ENCODE data around the gene FAM120B. TPM values are rescaled to one million over a fixed set of nuclear protein-coding genes. Genes with fewer than 3 reads are reported as not detected.

Gene FAM120B
- total and polyA plus RNA-seq, 4 donors, result 5.5 to 38.5 (median 20.4) TPM

GRCh38 chr6:170293341-170294231, 13.0 kb upstream of the FAM120B start:
- intact Hi-C loops (cut with DNase I), result loop anchor here (2.0 to 10.0 kb wide), 4 partner anchors 129 to 463 kb away; no protein-coding TSS in a partner anchor
- no peak overlapping the region for H3K27ac ChIP-seq (ENCODE audit: low read depth in 1 of 2, low read length in 2 of 2)
- H3K4me3 ChIP-seq (ENCODE audit: low read length in 2 of 2), result no peak overlapping the region
- H3K27me3 ChIP-seq (ENCODE audit: control insufficient read depth in 1 of 2, insufficient read depth in 2 of 2, low read length in 1 of 2), result no peaks in the 10 kb centered on the region
- DNase-seq (no peak), ATAC-seq (ENCODE audit: low FRiP score) (no peak)
- H3K4me1 ChIP-seq (ENCODE audit: control insufficient read depth in 1 of 2, insufficient read depth in 2 of 2, low read length in 2 of 2), result no peaks in the 10 kb centered on the region
- no peaks in the 10 kb centered on the region for H3K36me3 ChIP-seq (ENCODE audit: control insufficient read depth in 1 of 2, insufficient read depth in 2 of 2, low read length in 1 of 2)
- H3K9me3 ChIP-seq (ENCODE audit: control insufficient read depth, low read length), result no peaks in the 10 kb centered on the region
- 14 to 19% methylated on average over 23 of the region's 23 CpGs for WGBS, 2 donors

- WGBS, 2 donors, result 54 to 64% methylated on average over 2 of the region's 2 CpGs
- no peaks in the 10 kb centered on the region for H3K27me3 ChIP-seq (ENCODE audit: control insufficient read depth in 1 of 2, insufficient read depth in 2 of 2, low read length in 1 of 2)
- no peak for DNase-seq
These were observed 12.2 kb upstream of the FAM120B start for GRCh38 chr6:170294298-170294730.

GRCh38 chr6:170294813-170295509, 11.6 kb upstream of the FAM120B start:
- ATAC-seq (ENCODE audit: low FRiP score), result no peak
- no peak for DNase-seq
- no peaks in the 10 kb centered on the region for H3K27me3 ChIP-seq (ENCODE audit: control insufficient read depth in 1 of 2, insufficient read depth in 2 of 2, low read length in 1 of 2)
- no peak overlapping the region for H3K27ac ChIP-seq (ENCODE audit: low read depth in 1 of 2, low read length in 2 of 2)
- no peaks in the 10 kb centered on the region for H3K4me1 ChIP-seq (ENCODE audit: control insufficient read depth in 1 of 2, insufficient read depth in 2 of 2, low read length in 2 of 2)
- H3K4me3 ChIP-seq (ENCODE audit: low read length in 2 of 2), result peak overlapping the region in 1 of 2 donors; percentile 36
- H3K36me3 ChIP-seq (ENCODE audit: control insufficient read depth in 1 of 2, insufficient read depth in 2 of 2, low read length in 1 of 2), result no peaks in the 10 kb centered on the region
- H3K9me3 ChIP-seq (ENCODE audit: control insufficient read depth, low read length), result no peaks in the 10 kb centered on the region
- intact Hi-C loops (cut with DNase I), result loop anchor here (5.0 to 10.0 kb wide), 3 partner anchors 130 to 463 kb away; no protein-coding TSS in a partner anchor
- 13 to 16% methylated on average over 21 to 30 of the region's 30 CpGs for WGBS, 2 donors

More at GRCh38 chr6:170294298-170294730, 12.2 kb upstream of the FAM120B start:
- no peak for ATAC-seq (ENCODE audit: low FRiP score)
- H3K4me3 ChIP-seq (ENCODE audit: low read length in 2 of 2), result no peak overlapping the region
- H3K9me3 ChIP-seq (ENCODE audit: control insufficient read depth, low read length), result no peaks in the 10 kb centered on the region
- intact Hi-C loops (cut with DNase I), result loop anchor here (5.0 to 10.0 kb wide), 3 partner anchors 130 to 462 kb away; no protein-coding TSS in a partner anchor
- H3K27ac ChIP-seq (ENCODE audit: low read depth in 1 of 2, low read length in 2 of 2), result no peak overlapping the region
- no peaks in the 10 kb centered on the region for H3K36me3 ChIP-seq (ENCODE audit: control insufficient read depth in 1 of 2, insufficient read depth in 2 of 2, low read length in 1 of 2)
- no peaks in the 10 kb centered on the region for H3K4me1 ChIP-seq (ENCODE audit: control insufficient read depth in 1 of 2, insufficient read depth in 2 of 2, low read length in 2 of 2)

GRCh38 chr6:170295510-170296422, 10.8 kb upstream of the FAM120B start:
- Histone ChIP-seq H3K4me1 (ENCODE audit: control insufficient read depth in 1 of 2, insufficient read depth in 2 of 2, low read length in 2 of 2) (no peaks in the 10 kb centered on the region), H3K9me3 (ENCODE audit: control insufficient read depth, low read length) (no peaks in the 10 kb centered on the region), H3K27ac (ENCODE audit: low read depth in 1 of 2, low read length in 2 of 2) (no peak overlapping the region), H3K4me3 (ENCODE audit: low read length in 2 of 2) (peak overlapping the region in 1 of 2 donors; percentile 36), H3K36me3 (ENCODE audit: control insufficient read depth in 1 of 2, insufficient read depth in 2 of 2, low read length in 1 of 2) (no peaks in the 10 kb centered on the region), H3K27me3 (ENCODE audit: control insufficient read depth in 1 of 2, insufficient read depth in 2 of 2, low read length in 1 of 2) (no peaks in the 10 kb centered on the region)
- 1% methylated on average over 78 to 109 of the region's 109 CpGs for WGBS, 2 donors
- DNase-seq (no peak), ATAC-seq (ENCODE audit: low FRiP score) (peak; percentile 4)
- intact Hi-C loops (cut with DNase I), result loop anchor here (10.0 kb wide), 2 partner anchors 131 to 341 kb away; no protein-coding TSS in a partner anchor

GRCh38 chr6:170296423-170296745, 10.2 kb upstream of the FAM120B start:
- Histone ChIP-seq H3K4me1 (ENCODE audit: control insufficient read depth in 1 of 2, insufficient read depth in 2 of 2, low read length in 2 of 2) (no peaks in the 10 kb centered on the region), H3K9me3 (ENCODE audit: control insufficient read depth, low read length) (no peaks in the 10 kb centered on the region), H3K36me3 (ENCODE audit: control insufficient read depth in 1 of 2, insufficient read depth in 2 of 2, low read length in 1 of 2) (no peaks in the 10 kb centered on the region), H3K4me3 (ENCODE audit: low read length in 2 of 2) (no peak overlapping the region), H3K27ac (ENCODE audit: low read depth in 1 of 2, low read length in 2 of 2) (no peak overlapping the region), H3K27me3 (ENCODE audit: control insufficient read depth in 1 of 2, insufficient read depth in 2 of 2, low read length in 1 of 2) (no peaks in the 10 kb centered on the region)
- intact Hi-C loops (cut with DNase I), result loop anchor here (10.0 kb wide), 2 partner anchors 132 to 342 kb away; no protein-coding TSS in a partner anchor
- ATAC-seq (ENCODE audit: low FRiP score) (no peak), DNase-seq (no peak)
- WGBS, 2 donors, result 2% methylated on average over 32 to 47 of the region's 47 CpGs

- H3K36me3 ChIP-seq (ENCODE audit: control insufficient read depth in 1 of 2, insufficient read depth in 2 of 2, low read length in 1 of 2), result no peaks in the 10 kb centered on the region
- H3K4me1 ChIP-seq (ENCODE audit: control insufficient read depth in 1 of 2, insufficient read depth in 2 of 2, low read length in 2 of 2), result no peaks in the 10 kb centered on the region
- H3K27ac ChIP-seq (ENCODE audit: low read depth in 1 of 2, low read length in 2 of 2), result no peak overlapping the region
- H3K4me3 ChIP-seq (ENCODE audit: low read length in 2 of 2), result no peak overlapping the region
- no peak for DNase-seq
- H3K27me3 ChIP-seq (ENCODE audit: control insufficient read depth in 1 of 2, insufficient read depth in 2 of 2, low read length in 1 of 2), result no peaks in the 10 kb centered on the region
- ATAC-seq (ENCODE audit: low FRiP score), result no peak
- 21 to 24% methylated on average over 52 to 67 of the region's 67 CpGs for WGBS, 2 donors
- intact Hi-C loops (cut with DNase I), result loop anchor here (10.0 kb wide), 2 partner anchors 132 to 342 kb away; no protein-coding TSS in a partner anchor
- no peaks in the 10 kb centered on the region for H3K9me3 ChIP-seq (ENCODE audit: control insufficient read depth, low read length)
These were observed 9.6 kb upstream of the FAM120B start for GRCh38 chr6:170296746-170297575.

GRCh38 chr6:170297576-170298330, 8.8 kb upstream of the FAM120B start:
- no peak for ATAC-seq (ENCODE audit: low FRiP score)
- WGBS, 2 donors, result 74 to 80% methylated on average over 11 of the region's 11 CpGs
- H3K4me1 ChIP-seq (ENCODE audit: control insufficient read depth in 1 of 2, insufficient read depth in 2 of 2, low read length in 2 of 2), result no peaks in the 10 kb centered on the region
- no peaks in the 10 kb centered on the region for H3K36me3 ChIP-seq (ENCODE audit: control insufficient read depth in 1 of 2, insufficient read depth in 2 of 2, low read length in 1 of 2)
- no peaks in the 10 kb centered on the region for H3K27me3 ChIP-seq (ENCODE audit: control insufficient read depth in 1 of 2, insufficient read depth in 2 of 2, low read length in 1 of 2)
- intact Hi-C loops (cut with DNase I), result loop anchor here (10.0 kb wide), 2 partner anchors 133 to 343 kb away; no protein-coding TSS in a partner anchor
- H3K27ac ChIP-seq (ENCODE audit: low read depth in 1 of 2, low read length in 2 of 2), result no peak overlapping the region
- no peaks in the 10 kb centered on the region for H3K9me3 ChIP-seq (ENCODE audit: control insufficient read depth, low read length)
- H3K4me3 ChIP-seq (ENCODE audit: low read length in 2 of 2), result no peak overlapping the region
- no peak for DNase-seq

Data from aorta (tissue), 5 donors.